ENCODE results near the gene SNX8.

Gene SNX8

DNA sequence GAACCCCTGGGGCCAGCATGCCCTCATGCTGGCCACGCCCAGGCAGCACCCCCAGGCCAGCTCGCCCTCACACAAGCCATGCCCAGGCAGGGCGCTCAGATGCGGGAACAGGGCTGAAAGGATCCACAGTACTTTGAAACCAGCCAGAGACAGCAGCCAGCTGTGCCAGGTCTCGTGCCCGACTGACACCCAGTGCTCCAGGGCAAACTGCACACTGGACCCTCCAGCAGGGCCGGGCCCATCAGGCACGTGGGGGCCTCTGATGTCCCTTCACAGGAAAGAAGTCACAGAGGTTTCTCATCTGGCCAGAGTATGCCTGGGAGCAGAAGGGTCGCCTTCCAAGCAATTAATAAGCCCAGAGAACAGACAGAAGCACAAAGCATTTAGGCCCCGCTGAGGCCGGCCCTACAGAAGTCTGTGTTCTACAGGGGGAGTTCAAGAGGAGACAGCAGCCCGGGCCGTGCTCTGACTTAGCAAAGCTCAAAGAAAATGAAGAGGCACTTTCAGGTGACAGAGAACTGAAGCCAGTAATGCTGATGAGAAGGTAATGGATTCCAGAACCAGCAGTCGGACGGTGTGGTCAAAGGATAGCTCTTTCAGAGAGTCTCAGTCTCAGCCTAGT lies 102.9 kb downstream of the SNX8 start:
- Histone ChIP-seq H3K36me3 (ENCODE audit: control insufficient read depth, low read length) (peaks cover 89% of the 10 kb centered on the region), H3K4me3 (ENCODE audit: low read length) (no peak overlapping the region), H3K9me2 (replicated peaks; ENCODE audit: control insufficient read depth, low read length) (no peaks in the 10 kb centered on the region), H3K4me1 (ENCODE audit: control insufficient read depth, low read length) (peaks cover 6% of the 10 kb centered on the region), H3K4me2 (ENCODE audit: low read length) (no peak overlapping the region), H4K20me1 (ENCODE audit: control insufficient read depth, insufficient read depth, low read depth, low read length) (peaks cover 4% of the 10 kb centered on the region; the same call in 1 of the 2 replicates), H3K79me2 (ENCODE audit: control insufficient read depth, low read length) (peaks cover 5% of the 10 kb centered on the region), H3K27me3 (ENCODE audit: control insufficient read depth, low read length) (no peaks in the 10 kb centered on the region), H3K9me3 (ENCODE audit: control insufficient read depth, insufficient read depth, low read length) (no peaks in the 10 kb centered on the region), H3F3A (ENCODE audit: control insufficient read depth, insufficient read depth) (no peaks in the 10 kb centered on the region), H3K27ac (ENCODE audit: low read depth, low read length) (no peak overlapping the region)
- TF ChIP-seq CTCF (IDR thresholded peaks at IDR 0.05; ENCODE audit: low read depth, low read length, poor library complexity, severe bottlenecking) (no peak), EZH2phosphoT487 (IDR thresholded peaks at IDR 0.05; ENCODE audit: borderline replicate concordance, low read length) (no peak)

GRCh38 chr7:2210551-2211258 lies 103.5 kb downstream of the SNX8 start:
- H3K36me3 ChIP-seq (ENCODE audit: control insufficient read depth, low read length): peaks cover 84% of the 10 kb centered on the region
- no peak overlapping the region for H3K27ac ChIP-seq (ENCODE audit: low read depth, low read length)
- no peaks in the 10 kb centered on the region for H3K9me3 ChIP-seq (ENCODE audit: control insufficient read depth, insufficient read depth, low read length)
- H3K4me2 ChIP-seq (ENCODE audit: low read length): no peak overlapping the region
- H3K79me2 ChIP-seq (ENCODE audit: control insufficient read depth, low read length): peaks cover 5% of the 10 kb centered on the region
- no peak overlapping the region for H3K4me3 ChIP-seq (ENCODE audit: low read length)
- H4K20me1 ChIP-seq (ENCODE audit: control insufficient read depth, insufficient read depth, low read depth, low read length): peaks cover 4% of the 10 kb centered on the region; the same call in 1 of the 2 replicates
- H3K9me2 ChIP-seq (replicated peaks; ENCODE audit: control insufficient read depth, low read length): no peaks in the 10 kb centered on the region
- H3F3A ChIP-seq (ENCODE audit: control insufficient read depth, insufficient read depth): no peaks in the 10 kb centered on the region
- TF ChIP-seq CTCF (IDR thresholded peaks at IDR 0.05; ENCODE audit: low read depth, low read length, poor library complexity, severe bottlenecking): no peak
- TF ChIP-seq EZH2phosphoT487 (IDR thresholded peaks at IDR 0.05; ENCODE audit: borderline replicate concordance, low read length): no peak
- no peaks in the 10 kb centered on the region for H3K27me3 ChIP-seq (ENCODE audit: control insufficient read depth, low read length)
- peaks cover 6% of the 10 kb centered on the region for H3K4me1 ChIP-seq (ENCODE audit: control insufficient read depth, low read length)

- Histone ChIP-seq H4K20me1 (ENCODE audit: control insufficient read depth, insufficient read depth, low read depth, low read length) (peaks cover 4% of the 10 kb centered on the region; the same call in 1 of the 2 replicates), H3K9me3 (ENCODE audit: control insufficient read depth, insufficient read depth, low read length) (no peaks in the 10 kb centered on the region), H3K36me3 (ENCODE audit: control insufficient read depth, low read length) (peaks cover 84% of the 10 kb centered on the region), H3F3A (ENCODE audit: control insufficient read depth, insufficient read depth) (0 out of 2 replicates have a peak, but pooled peaks cover under 1% of the 10 kb centered on the region), H3K9me2 (replicated peaks; ENCODE audit: control insufficient read depth, low read length) (no peaks in the 10 kb centered on the region), H3K4me2 (ENCODE audit: low read length) (0 out of 2 replicates have a peak overlapping the region, but pooled peaks have one; percentile 4), H3K79me2 (ENCODE audit: control insufficient read depth, low read length) (peaks cover 5% of the 10 kb centered on the region), H3K27me3 (ENCODE audit: control insufficient read depth, low read length) (no peaks in the 10 kb centered on the region), H3K4me1 (ENCODE audit: control insufficient read depth, low read length) (peaks cover 6% of the 10 kb centered on the region), H3K27ac (ENCODE audit: low read depth, low read length) (no peak overlapping the region), H3K4me3 (ENCODE audit: low read length) (no peak overlapping the region)
- TF ChIP-seq CTCF (IDR thresholded peaks at IDR 0.05; ENCODE audit: low read depth, low read length, poor library complexity, severe bottlenecking) (no peak), EZH2phosphoT487 (IDR thresholded peaks at IDR 0.05; ENCODE audit: borderline replicate concordance, low read length) (no peak)
These were observed 104.3 kb downstream of the SNX8 start for GRCh38 chr7:2209961-2210323.
